Adipocyte (in vitro differentiated cells): ENCODE data around the gene ACSS2.

Experiments used
- DNase-seq: peaks from one replicate; pipeline ENCODE4 v3.0.0-alpha.2; 2015; ENCODE audit warnings: low read depth
- H3K27me3 ChIP-seq: replicated peaks from 2 replicates; pipeline ENCODE4 v1.7.0; 2013; ENCODE audit warnings: mild to moderate bottlenecking, low read length, moderate library complexity; ENCODE audit not compliant: control insufficient read depth, insufficient read depth
- H3K36me3 ChIP-seq: 2 replicates; pipeline ENCODE4 v1.7.0; 2013; ENCODE audit warnings: low read length, mild to moderate bottlenecking, moderate library complexity; ENCODE audit not compliant: control insufficient read depth, insufficient read depth, severe bottlenecking
- H3K4me1 ChIP-seq: 2 replicates; pipeline ENCODE4 v1.7.0; 2013; ENCODE audit warnings: mild to moderate bottlenecking, low read length, moderate library complexity; ENCODE audit not compliant: control insufficient read depth, insufficient read depth
- H3K4me3 ChIP-seq: 2 replicates; pipeline ENCODE4 v1.7.0; 2013; ENCODE audit warnings: mild to moderate bottlenecking, low read length, moderate library complexity
- H3K9ac ChIP-seq: 2 replicates; pipeline ENCODE4 v1.7.0; 2013; ENCODE audit warnings: mild to moderate bottlenecking, low read length, moderate library complexity
- H3K9me3 ChIP-seq: 2 replicates; pipeline ENCODE4 v1.7.0; 2013; ENCODE audit warnings: mild to moderate bottlenecking, low read length, moderate library complexity; ENCODE audit not compliant: control insufficient read depth

ACSS2 gene, protein sequence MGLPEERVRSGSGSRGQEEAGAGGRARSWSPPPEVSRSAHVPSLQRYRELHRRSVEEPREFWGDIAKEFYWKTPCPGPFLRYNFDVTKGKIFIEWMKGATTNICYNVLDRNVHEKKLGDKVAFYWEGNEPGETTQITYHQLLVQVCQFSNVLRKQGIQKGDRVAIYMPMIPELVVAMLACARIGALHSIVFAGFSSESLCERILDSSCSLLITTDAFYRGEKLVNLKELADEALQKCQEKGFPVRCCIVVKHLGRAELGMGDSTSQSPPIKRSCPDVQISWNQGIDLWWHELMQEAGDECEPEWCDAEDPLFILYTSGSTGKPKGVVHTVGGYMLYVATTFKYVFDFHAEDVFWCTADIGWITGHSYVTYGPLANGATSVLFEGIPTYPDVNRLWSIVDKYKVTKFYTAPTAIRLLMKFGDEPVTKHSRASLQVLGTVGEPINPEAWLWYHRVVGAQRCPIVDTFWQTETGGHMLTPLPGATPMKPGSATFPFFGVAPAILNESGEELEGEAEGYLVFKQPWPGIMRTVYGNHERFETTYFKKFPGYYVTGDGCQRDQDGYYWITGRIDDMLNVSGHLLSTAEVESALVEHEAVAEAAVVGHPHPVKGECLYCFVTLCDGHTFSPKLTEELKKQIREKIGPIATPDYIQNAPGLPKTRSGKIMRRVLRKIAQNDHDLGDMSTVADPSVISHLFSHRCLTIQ

DNA sequence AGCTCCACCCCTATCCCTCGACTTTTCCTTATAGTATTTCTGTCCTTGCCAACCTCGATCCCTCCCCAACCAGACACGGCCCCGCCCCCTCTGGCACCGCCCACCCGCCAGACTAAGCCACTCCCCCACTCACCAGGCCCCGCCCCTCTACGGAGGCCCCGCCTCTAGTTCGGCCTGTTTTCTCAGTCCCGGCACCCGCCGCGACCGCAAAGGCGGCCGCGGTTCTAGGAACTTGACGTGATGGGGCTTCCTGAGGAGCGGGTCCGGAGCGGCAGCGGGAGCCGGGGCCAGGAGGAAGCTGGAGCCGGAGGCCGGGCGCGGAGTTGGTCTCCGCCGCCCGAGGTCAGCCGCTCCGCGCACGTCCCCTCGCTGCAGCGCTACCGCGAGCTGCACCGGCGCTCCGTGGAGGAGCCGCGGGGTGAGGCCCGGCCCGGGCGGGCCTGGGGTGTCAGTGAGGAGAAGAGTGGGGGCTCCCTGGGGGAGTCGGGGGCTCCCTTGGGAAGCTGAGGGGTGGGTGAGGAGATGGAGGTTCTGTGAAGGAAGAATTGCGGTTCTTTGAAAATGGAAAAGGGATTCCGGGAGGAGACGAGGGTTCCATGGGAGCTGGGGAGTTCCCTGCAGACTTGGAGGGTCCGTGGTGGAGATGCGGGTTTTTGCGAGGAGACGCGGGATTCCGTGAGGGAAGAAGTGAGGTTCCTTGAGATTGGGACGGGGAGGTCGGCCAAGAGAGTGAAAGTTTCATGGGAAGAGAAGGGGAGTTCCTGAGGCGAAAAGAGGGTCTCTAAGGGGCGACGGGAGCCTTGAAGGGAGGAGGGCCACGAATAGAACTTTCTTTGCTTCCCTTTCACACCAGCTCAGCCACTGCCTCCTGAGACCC, at the start of gene ACSS2:
Gene ACSS2 (plus strand): TSS at position 207 of the 877 bp plus-strand sequence. CDS start 34 bp downstream, at position 241.
- H3K27me3 ChIP-seq, result no peaks in the 10 kb centered on the region
- peak; percentile 99 for DNase-seq
- H3K9me3 ChIP-seq, result no peaks in the 10 kb centered on the region
- peak within 1 kb of the TSS; percentile 99 for H3K4me3 ChIP-seq
- H3K9ac ChIP-seq, result peak within 1 kb of the TSS; percentile 97
- peaks cover 33% of the 10 kb centered on the region for H3K4me1 ChIP-seq
- H3K36me3 ChIP-seq, result peaks cover 6% of the 10 kb centered on the region

DNA sequence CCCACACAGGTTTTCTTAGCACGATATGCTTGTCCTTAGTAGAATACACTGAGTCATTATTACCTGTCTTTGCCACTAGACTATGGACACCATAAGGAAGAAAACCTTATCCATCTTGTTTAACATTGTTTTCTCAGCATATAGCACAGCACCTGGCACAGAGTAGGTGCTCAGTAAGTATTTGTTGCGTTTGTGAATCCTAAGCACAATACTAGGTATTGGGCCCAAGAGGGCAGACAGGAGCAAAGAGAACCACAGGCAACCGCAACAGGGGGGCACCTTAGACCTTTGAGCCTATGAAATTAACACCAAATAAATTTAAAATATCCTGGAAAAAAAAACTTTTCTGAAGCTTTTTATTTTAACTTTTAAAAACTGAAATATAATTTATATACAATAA, 47.2 kb upstream of the ACSS2 start:
- Histone ChIP-seq H3K36me3 (no peaks in the 10 kb centered on the region), H3K4me1 (peaks cover 2% of the 10 kb centered on the region), H3K27me3 (peaks cover 16% of the 10 kb centered on the region), H3K9me3 (no peaks in the 10 kb centered on the region), H3K9ac (no peak overlapping the region), H3K4me3 (no peak overlapping the region)
- DNase-seq, result no peak

- Histone ChIP-seq H3K36me3 (no peaks in the 10 kb centered on the region), H3K9ac (no peak overlapping the region), H3K27me3 (peaks cover 16% of the 10 kb centered on the region), H3K4me3 (no peak overlapping the region), H3K4me1 (no peaks in the 10 kb centered on the region), H3K9me3 (no peaks in the 10 kb centered on the region)
- DNase-seq, result no peak
Measured at GRCh38 chr20:34831936-34832335, 44.5 kb upstream of the ACSS2 start.

DNA sequence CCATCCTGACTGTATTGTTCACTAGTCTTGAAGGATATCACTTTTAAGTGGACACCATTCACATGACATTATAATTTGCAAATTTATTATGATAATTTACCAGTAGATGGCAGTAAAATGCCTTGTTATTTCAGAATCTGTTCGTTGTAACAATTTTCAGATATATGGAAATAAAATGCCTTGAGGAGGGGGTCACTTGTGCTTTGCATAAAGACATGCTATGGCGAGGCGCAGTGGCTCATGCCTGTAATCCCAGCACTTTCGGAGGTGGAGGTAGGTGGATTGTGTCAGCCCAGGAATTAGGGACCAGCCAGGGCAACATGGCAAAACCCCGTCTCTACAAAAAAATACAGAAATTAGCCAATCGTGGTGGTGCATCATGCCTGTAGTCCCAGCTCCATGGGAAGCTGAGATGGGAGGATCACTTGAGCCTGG, 41.9 kb upstream of the ACSS2 start:
- H3K27me3 ChIP-seq, result peaks cover 16% of the 10 kb centered on the region
- peak overlapping the region; percentile 41 for H3K4me3 ChIP-seq
- H3K4me1 ChIP-seq, result no peaks in the 10 kb centered on the region
- DNase-seq, result peak; percentile 82
- no peaks in the 10 kb centered on the region for H3K9me3 ChIP-seq
- no peaks in the 10 kb centered on the region for H3K36me3 ChIP-seq
- H3K9ac ChIP-seq, result no peak overlapping the region

DNA sequence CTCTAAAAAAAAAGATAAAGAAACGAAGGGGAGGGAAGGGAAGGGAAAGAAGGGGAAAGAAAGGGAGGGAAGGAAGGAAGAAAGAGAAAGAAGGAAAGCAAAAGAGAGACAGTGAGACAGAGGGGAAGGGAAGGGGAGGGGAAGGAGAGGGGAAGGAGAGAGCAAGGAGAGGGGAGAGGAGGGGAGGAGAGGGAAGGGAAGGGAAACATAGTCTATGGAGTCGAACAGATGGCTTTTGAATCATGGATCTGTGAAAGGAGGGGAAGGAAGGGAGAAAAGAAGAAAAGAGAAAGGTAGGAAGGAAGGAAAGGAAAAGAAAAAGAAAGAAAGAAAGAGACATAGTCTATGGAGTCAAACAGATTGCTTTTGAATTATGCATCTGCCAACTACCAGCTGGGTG, 34.3 kb upstream of the ACSS2 start:
- Histone ChIP-seq H3K9me3 (no peaks in the 10 kb centered on the region), H3K27me3 (no peaks in the 10 kb centered on the region), H3K9ac (no peak overlapping the region), H3K4me1 (no peaks in the 10 kb centered on the region), H3K36me3 (peaks cover 4% of the 10 kb centered on the region), H3K4me3 (no peak overlapping the region)
- DNase-seq, result no peak

- H3K4me3 ChIP-seq, result no peak overlapping the region
- H3K9ac ChIP-seq, result no peak overlapping the region
- H3K4me1 ChIP-seq, result no peaks in the 10 kb centered on the region
- DNase-seq, result no peak
- no peaks in the 10 kb centered on the region for H3K27me3 ChIP-seq
- H3K9me3 ChIP-seq, result no peaks in the 10 kb centered on the region
- H3K36me3 ChIP-seq, result peaks cover 9% of the 10 kb centered on the region
Measured at GRCh38 chr20:34843421-34843820, 33.0 kb upstream of the ACSS2 start.

DNA sequence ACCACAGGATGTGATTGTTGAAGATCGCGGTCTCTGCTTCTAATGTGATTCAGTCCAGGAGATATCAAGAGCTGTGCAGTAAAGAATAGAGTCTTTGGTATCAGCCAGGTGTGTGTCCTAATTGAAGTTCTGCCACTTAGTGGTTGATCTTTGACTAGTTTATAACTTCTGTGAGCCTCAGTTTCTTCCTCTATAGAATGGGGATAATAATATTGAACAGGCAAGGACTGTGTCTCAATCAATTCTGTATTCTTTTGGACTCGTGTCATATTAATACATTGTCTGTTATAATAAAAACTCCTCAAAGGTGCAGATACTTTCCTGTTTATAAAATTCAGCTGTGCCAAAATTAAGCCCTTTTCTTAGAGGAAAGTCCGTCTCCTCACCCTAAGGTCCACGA, 27.8 kb upstream of the ACSS2 start:
- no peak overlapping the region for H3K9ac ChIP-seq
- H3K27me3 ChIP-seq, result no peaks in the 10 kb centered on the region
- H3K9me3 ChIP-seq, result no peaks in the 10 kb centered on the region
- H3K4me1 ChIP-seq, result no peaks in the 10 kb centered on the region
- DNase-seq, result no peak
- no peak overlapping the region for H3K4me3 ChIP-seq
- H3K36me3 ChIP-seq, result peaks cover 34% of the 10 kb centered on the region

- Histone ChIP-seq H3K9me3 (no peaks in the 10 kb centered on the region), H3K9ac (no peak overlapping the region), H3K4me1 (no peaks in the 10 kb centered on the region), H3K27me3 (no peaks in the 10 kb centered on the region), H3K4me3 (no peak overlapping the region), H3K36me3 (peaks cover 42% of the 10 kb centered on the region)
- no peak for DNase-seq
Measured at GRCh38 chr20:34849778-34850177, 26.6 kb upstream of the ACSS2 start.

DNA sequence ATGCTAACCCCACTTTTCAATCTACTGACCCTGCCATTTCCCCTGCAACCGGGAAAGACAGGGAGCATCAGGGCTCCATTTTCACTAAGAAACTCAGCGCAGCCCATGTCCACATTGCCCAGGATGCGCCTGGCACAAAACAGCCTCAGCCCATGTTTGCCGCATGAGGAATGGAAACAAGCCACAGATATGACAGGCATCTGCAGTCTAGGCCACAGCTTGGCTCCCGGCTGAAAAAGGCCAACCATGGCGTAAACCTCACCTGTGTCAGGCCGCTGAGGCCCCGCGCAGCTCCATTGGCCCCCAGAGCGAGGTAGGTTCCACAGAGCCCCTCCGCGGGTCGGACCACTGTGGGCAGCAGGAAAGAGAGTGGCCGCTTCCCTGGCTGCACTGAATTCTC, 25.4 kb upstream of the ACSS2 start:
- DNase-seq, result no peak
- no peak overlapping the region for H3K9ac ChIP-seq
- H3K9me3 ChIP-seq, result no peaks in the 10 kb centered on the region
- H3K27me3 ChIP-seq, result no peaks in the 10 kb centered on the region
- peaks cover 44% of the 10 kb centered on the region for H3K36me3 ChIP-seq
- no peak overlapping the region for H3K4me3 ChIP-seq
- no peaks in the 10 kb centered on the region for H3K4me1 ChIP-seq

GRCh38 chr20:34852298-34852697, 24.1 kb upstream of the ACSS2 start:
- no peak overlapping the region for H3K4me3 ChIP-seq

GRCh38 chr20:34859367-34859766, 17.0 kb upstream of the ACSS2 start:
- H3K9ac ChIP-seq, result no peak overlapping the region
- no peak overlapping the region for H3K4me3 ChIP-seq
- H3K4me1 ChIP-seq, result no peaks in the 10 kb centered on the region
- H3K36me3 ChIP-seq, result peaks cover 36% of the 10 kb centered on the region
- no peak for DNase-seq
- H3K27me3 ChIP-seq, result no peaks in the 10 kb centered on the region
- no peaks in the 10 kb centered on the region for H3K9me3 ChIP-seq

More at GRCh38 chr20:34852298-34852697, 24.1 kb upstream of the ACSS2 start:
- no peaks in the 10 kb centered on the region for H3K9me3 ChIP-seq
- H3K9ac ChIP-seq, result no peak overlapping the region
- H3K36me3 ChIP-seq, result peaks cover 51% of the 10 kb centered on the region
- no peak for DNase-seq
- H3K4me1 ChIP-seq, result no peaks in the 10 kb centered on the region
- H3K27me3 ChIP-seq, result no peaks in the 10 kb centered on the region
